Measurements from ENCODE around the gene PIN4. TPM values are rescaled to one million over a fixed set of nuclear protein-coding genes. Genes with fewer than 3 reads are reported as not detected.

Gene PIN4
- total RNA-seq, 1 experiment from 2014 or later = 11.7 TPM

DNA sequence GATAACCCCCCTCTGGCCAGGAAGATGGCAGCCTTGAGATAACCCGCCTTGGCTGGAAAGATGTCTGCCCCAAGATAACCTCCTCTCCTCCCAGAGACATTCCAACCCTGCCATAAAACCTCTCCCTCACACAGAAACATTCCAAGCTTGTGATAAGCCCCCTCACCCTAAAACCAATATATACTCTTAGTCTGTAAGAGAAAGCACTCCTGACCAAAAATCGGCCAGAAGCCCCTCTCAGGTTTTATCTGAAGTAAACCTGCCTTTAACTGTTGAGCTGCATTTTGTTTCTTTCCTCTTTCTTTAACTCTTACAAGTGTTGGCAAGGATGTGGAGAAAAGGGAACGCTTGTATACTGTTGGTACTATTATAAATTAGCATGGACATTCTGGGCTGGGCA, 48.7 kb downstream of the PIN4 start:
- intact Hi-C loops (cut with micrococcal nuclease; ENCODE audit: unreplicated experiment) = no loop called here
- CTCF ChIA-PET = no interaction called here

DNA sequence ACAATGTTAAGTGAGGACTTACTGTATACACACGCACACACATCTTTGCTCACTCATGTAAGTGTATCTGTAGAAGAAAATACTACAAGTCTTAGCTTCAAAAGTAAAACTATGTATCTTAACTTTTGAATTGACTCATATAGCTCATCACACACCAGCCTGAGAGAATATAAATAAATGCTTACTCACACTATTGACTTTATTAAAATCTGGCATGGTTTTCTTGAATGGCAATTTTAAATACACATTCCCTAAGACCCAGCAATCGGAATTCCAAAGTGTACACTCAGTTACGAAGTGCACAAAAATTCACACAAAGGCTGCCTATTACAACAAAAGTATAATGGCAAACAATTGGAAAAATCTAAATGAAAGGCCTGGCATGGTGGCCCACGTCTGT, 55.3 kb downstream of the PIN4 start:
- Mint-ChIP-seq H3K4me3 (ENCODE audit: unreplicated experiment) (peak overlapping the region; percentile 89), H3K27ac (ENCODE audit: unreplicated experiment) (no peak overlapping the region), H3K4me1 (ENCODE audit: low read depth, unreplicated experiment) (no peaks in the 10 kb centered on the region), H3K9me3 (ENCODE audit: unreplicated experiment) (no peaks in the 10 kb centered on the region), H3K27me3 (ENCODE audit: insufficient read depth, unreplicated experiment) (no peaks in the 10 kb centered on the region), H3K36me3 (ENCODE audit: insufficient read depth, unreplicated experiment) (peaks cover 19% of the 10 kb centered on the region)
- no peak for DNase-seq
- Histone ChIP-seq H3K27me3 (replicated peaks; ENCODE audit: control insufficient read depth, insufficient read depth, low read length) (no peaks in the 10 kb centered on the region; the same call in 1 of the 2 replicates), H3K4me3 (ENCODE audit: low read depth, low read length) (no peak overlapping the region), H3K9me3 (no peaks in the 10 kb centered on the region), H3K4me1 (no peaks in the 10 kb centered on the region), H3K36me3 (ENCODE audit: control insufficient read depth, insufficient read depth, low read length) (no peaks in the 10 kb centered on the region)
- TF ChIP-seq, protein P1, sequence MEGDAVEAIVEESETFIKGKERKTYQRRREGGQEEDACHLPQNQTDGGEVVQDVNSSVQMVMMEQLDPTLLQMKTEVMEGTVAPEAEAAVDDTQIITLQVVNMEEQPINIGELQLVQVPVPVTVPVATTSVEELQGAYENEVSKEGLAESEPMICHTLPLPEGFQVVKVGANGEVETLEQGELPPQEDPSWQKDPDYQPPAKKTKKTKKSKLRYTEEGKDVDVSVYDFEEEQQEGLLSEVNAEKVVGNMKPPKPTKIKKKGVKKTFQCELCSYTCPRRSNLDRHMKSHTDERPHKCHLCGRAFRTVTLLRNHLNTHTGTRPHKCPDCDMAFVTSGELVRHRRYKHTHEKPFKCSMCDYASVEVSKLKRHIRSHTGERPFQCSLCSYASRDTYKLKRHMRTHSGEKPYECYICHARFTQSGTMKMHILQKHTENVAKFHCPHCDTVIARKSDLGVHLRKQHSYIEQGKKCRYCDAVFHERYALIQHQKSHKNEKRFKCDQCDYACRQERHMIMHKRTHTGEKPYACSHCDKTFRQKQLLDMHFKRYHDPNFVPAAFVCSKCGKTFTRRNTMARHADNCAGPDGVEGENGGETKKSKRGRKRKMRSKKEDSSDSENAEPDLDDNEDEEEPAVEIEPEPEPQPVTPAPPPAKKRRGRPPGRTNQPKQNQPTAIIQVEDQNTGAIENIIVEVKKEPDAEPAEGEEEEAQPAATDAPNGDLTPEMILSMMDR (IDR thresholded peaks at IDR 0.05; ENCODE audit: insufficient read depth in 1 of 2, low read depth in 1 of 2, low read length in 1 of 2, severe bottlenecking in 1 of 2, unreplicated experiment in 1 of 2) = no peak
- ChIA-PET CTCF (no interaction called here), POLR2A (interaction anchor here (0.7 kb wide), 1 partner anchor 219 kb away, joined by 5 read pairs; no protein-coding TSS in a partner anchor)
- BruUV-seq (replicated peaks) = no TSS peak
- intact Hi-C loops (cut with micrococcal nuclease; ENCODE audit: unreplicated experiment) = no loop called here

More for the DNA sequence above, 48.7 kb downstream of the PIN4 start:
- no peaks in the 10 kb centered on the region for H3K9me3 Mint-ChIP-seq (ENCODE audit: unreplicated experiment)
- H3K4me3 Mint-ChIP-seq (ENCODE audit: unreplicated experiment) = no peak overlapping the region
- no peak for DNase-seq
- no peak overlapping the region for H3K27ac Mint-ChIP-seq (ENCODE audit: unreplicated experiment)
- BruUV-seq (replicated peaks) = no TSS peak
- Histone ChIP-seq H3K9me3 (no peaks in the 10 kb centered on the region), H3K36me3 (ENCODE audit: control insufficient read depth, insufficient read depth, low read length) (no peaks in the 10 kb centered on the region), H3K4me3 (ENCODE audit: low read depth, low read length) (no peak overlapping the region), H3K27me3 (replicated peaks; ENCODE audit: control insufficient read depth, insufficient read depth, low read length) (no peaks in the 10 kb centered on the region), H3K4me1 (no peaks in the 10 kb centered on the region)
- H3K4me1 Mint-ChIP-seq (ENCODE audit: low read depth, unreplicated experiment) = peaks cover 9% of the 10 kb centered on the region
- TF ChIP-seq, protein P1 (IDR thresholded peaks at IDR 0.05; ENCODE audit: insufficient read depth in 1 of 2, low read depth in 1 of 2, low read length in 1 of 2, severe bottlenecking in 1 of 2, unreplicated experiment in 1 of 2) = no peak
- POLR2A ChIA-PET = interaction anchor here (1.0 kb wide), 1 partner anchor 8 kb away, joined by 3 read pairs; the partner anchor contains the start of gene ERCC6L
- peaks cover 37% of the 10 kb centered on the region for H3K36me3 Mint-ChIP-seq (ENCODE audit: insufficient read depth, unreplicated experiment)
- no peaks in the 10 kb centered on the region for H3K27me3 Mint-ChIP-seq (ENCODE audit: insufficient read depth, unreplicated experiment)

DNA sequence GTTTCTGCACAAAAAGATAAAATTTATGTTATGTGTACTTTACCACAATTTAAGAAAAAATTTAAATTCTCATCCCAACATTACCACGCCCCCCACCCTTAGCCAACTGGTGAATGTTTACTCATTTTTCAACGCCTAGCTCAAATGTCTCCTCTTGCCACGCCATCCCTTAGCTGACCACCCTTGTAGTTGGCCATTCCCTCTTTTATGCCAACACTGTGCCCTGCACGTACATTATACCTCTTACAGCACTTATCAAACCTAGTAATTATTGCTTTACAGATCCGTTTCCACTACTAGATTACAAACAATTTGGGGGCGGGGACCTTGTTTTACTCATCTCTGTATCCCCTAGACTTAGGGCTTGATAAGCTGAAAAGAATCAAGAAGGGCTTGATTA, 56.6 kb downstream of the PIN4 start:
- Mint-ChIP-seq H3K4me1 (ENCODE audit: low read depth, unreplicated experiment) (no peaks in the 10 kb centered on the region), H3K9me3 (ENCODE audit: unreplicated experiment) (no peaks in the 10 kb centered on the region), H3K4me3 (ENCODE audit: unreplicated experiment) (peak overlapping the region; percentile 89), H3K36me3 (ENCODE audit: insufficient read depth, unreplicated experiment) (peaks cover 14% of the 10 kb centered on the region), H3K27ac (ENCODE audit: unreplicated experiment) (peak overlapping the region; percentile 50), H3K27me3 (ENCODE audit: insufficient read depth, unreplicated experiment) (no peaks in the 10 kb centered on the region)
- ChIA-PET CTCF (interaction anchor here (1.0 kb wide), 2 partner anchors 39 to 220 kb away, joined by 4 read pairs; partner anchors contain the start of gene RPS4X), POLR2A (interaction anchor here (0.5 to 1.3 kb wide), 10 partner anchors 8 to 872 kb away, joined by 3 to 14 read pairs (median 3); partner anchors contain the start of genes PIN4, RPS4X and RTL5)
- Histone ChIP-seq H3K27me3 (replicated peaks; ENCODE audit: control insufficient read depth, insufficient read depth, low read length) (no peaks in the 10 kb centered on the region; the same call in 1 of the 2 replicates), H3K9me3 (no peaks in the 10 kb centered on the region), H3K4me1 (no peaks in the 10 kb centered on the region), H3K4me3 (ENCODE audit: low read depth, low read length) (peak overlapping the region; percentile 62), H3K36me3 (ENCODE audit: control insufficient read depth, insufficient read depth, low read length) (no peaks in the 10 kb centered on the region)
- intact Hi-C loops (cut with micrococcal nuclease; ENCODE audit: unreplicated experiment) = loop anchor here (1.0 kb wide), 1 partner anchor 57 kb away; the partner anchor contains the start of gene PIN4
- BruUV-seq (replicated peaks) = no TSS peak
- TF ChIP-seq, protein P1 (IDR thresholded peaks at IDR 0.05; ENCODE audit: insufficient read depth in 1 of 2, low read depth in 1 of 2, low read length in 1 of 2, severe bottlenecking in 1 of 2, unreplicated experiment in 1 of 2) = no peak
- DNase-seq = no peak
